Measurements from ENCODE around the gene CASP12. TPM values are rescaled to one million over a fixed set of nuclear protein-coding genes. Genes with fewer than 3 reads are reported as not detected.

Gene CASP12
- total RNA-seq, 2 donors from 2014 or later: 1.5 to 2.0 TPM

DNA sequence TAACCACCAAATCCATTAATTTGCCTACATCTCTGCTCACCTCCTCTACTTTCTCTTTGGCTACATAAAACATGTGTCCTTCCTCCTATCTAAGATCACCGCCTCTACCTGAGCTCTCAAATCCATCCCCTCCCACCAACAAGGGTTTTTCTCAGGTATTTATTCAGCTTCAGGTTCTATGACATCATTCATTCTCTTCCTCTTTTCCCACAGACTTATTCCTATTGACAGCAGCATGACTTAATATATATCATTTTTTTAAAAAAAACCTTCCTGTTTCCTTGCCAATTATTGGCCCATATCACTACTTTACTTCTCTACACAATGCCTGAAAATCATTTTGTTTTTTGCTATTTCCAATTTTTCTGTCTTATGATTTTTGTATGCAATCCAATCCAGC, 4.4 kb downstream of the CASP12 start:
- no peak for DNase-seq (ENCODE audit: low spot score)
- intact Hi-C loops (cut with DNase I): no loop called here

DNA sequence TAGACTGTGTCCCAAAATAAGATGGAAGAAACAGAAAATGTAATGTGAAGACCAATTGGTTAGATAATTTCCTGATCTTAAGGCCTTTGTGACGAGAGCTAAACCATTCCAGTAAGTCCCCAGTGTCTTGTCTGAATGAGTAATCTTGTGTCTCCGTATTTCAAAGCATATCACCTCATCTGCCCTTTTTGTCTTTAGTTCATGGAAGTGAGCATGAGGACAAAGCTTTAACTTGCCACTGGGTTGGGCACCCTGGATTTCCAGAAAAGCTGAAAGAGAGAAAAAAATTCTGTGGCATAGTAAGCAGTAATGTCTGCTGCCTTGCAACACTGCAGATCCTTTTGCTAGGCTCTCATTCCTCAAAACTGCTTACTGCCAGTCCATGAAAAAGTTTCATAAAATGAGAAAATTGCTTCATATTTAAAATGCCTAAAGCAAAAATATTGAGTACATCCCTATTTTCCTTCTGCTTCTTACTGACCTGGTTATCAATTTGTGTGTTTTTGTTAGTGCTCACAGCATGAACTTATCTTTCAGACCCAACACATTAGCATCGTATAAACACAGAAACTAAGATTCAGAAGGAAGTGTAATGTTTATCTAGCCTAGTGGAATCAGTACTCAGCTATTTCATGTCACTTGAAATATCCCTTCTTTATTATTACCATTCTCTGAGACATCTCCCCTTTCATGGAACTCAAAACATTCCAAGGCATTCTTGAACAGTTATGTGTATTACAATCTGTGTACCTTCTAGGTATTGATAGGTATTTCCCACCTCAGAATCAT, 5.3 kb downstream of the CASP12 start:
- intact Hi-C loops (cut with DNase I): no loop called here

GRCh38 chr11:104891135-104891534, 7.1 kb downstream of the CASP12 start:
- intact Hi-C loops (cut with DNase I): no loop called here

More for the DNA sequence above, 5.3 kb downstream of the CASP12 start:
- DNase-seq (ENCODE audit: low spot score): no peak

DNA sequence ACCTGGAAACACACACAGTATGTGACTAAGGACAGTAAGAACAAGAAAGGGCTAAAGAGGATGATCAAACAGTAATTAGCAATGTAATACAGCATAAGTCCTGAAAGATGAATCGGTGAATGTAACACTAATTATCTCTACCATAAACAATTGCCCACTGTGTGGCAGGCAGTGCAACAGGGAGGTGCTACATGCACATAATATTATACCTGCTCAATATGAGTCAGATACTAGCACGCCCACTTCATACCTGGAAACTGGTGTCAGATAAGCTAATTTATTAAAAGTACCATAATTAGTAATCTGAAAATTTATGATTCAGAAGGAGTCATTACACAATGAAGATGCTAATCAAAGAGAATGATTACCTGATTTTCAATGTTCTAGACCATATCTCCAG, 14.9 kb downstream of the CASP12 start:
- intact Hi-C loops (cut with DNase I): loop anchor here in 1 of 2 donors (2.0 kb wide), 1 partner anchor 31 kb away; no protein-coding TSS in a partner anchor

More at GRCh38 chr11:104891135-104891534, 7.1 kb downstream of the CASP12 start:
- no peak for DNase-seq (ENCODE audit: low spot score)

DNA sequence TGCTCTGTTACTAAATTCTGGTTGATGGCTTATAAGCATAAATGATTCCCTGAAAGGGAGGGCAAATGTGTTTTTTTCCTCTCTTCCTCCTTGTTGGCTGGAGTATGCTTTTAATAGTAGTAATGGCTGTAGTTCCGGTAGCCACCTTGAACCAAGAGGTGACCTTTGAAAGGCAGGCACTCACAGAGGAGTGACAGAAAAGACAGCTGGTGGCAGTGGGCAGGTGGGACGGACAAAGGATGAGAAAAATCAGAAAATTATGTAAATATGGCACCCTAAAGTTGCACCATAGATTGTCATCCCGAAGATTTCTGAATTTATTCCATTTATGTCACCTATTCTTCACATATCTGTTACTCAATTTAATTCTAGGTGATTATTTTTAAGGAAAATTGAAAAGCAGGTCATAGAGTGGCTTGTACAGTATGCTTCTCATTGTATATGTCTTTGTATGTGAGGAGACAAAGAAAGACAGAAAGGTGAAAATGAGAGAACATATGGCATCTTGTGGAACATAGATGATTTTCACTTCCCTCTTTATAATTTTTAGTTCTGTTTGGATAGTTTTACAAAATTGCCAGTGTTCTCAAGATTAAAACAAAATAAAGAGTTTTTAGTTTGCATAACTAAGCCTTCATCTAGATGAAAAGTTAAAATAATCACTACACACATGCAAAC, 17.0 kb downstream of the CASP12 start:
- intact Hi-C loops (cut with DNase I): no loop called here
- no peak for DNase-seq (ENCODE audit: low spot score)

More for the DNA sequence above, 14.9 kb downstream of the CASP12 start:
- DNase-seq (ENCODE audit: low spot score): no peak

- DNase-seq (ENCODE audit: low spot score): no peak
- intact Hi-C loops (cut with DNase I): no loop called here
These were observed 18.6 kb downstream of the CASP12 start for GRCh38 chr11:104879514-104880190.

DNA sequence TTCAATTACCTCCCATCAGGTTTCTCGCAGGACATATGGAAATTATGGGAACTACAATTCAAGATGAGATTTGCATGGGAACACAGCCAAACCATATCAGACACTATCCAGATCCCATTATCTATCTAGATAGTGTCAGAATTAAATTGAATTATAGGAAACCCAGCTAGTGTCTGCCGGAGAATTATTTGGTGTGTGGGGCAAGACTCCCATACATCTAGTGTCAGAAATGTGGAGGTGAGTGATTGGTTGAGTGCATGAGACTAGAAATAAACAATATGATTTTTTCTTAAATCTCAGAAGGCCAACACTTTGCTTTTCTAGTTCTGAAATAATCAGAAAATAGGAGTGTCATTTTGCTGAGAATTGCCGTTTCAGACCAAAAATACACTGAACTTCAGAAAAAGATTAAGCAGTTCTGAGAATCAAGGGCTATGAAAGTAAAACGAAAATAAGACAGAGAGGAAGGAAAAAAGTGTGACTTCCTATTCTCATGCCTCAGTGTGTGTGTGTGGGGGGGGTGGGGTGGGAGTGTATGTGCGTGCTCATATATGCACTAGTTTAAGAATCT, 21.3 kb downstream of the CASP12 start:
- intact Hi-C loops (cut with DNase I): no loop called here
- DNase-seq (ENCODE audit: low spot score): no peak

GRCh38 chr11:104876324-104876723, 21.9 kb downstream of the CASP12 start:
- no peak for DNase-seq (ENCODE audit: low spot score)
- intact Hi-C loops (cut with DNase I): no loop called here

GRCh38 chr11:104873252-104873651, 25.0 kb downstream of the CASP12 start:
- intact Hi-C loops (cut with DNase I): no loop called here
- no peak for DNase-seq (ENCODE audit: low spot score)

- no peak for DNase-seq (ENCODE audit: low spot score)
- intact Hi-C loops (cut with DNase I): no loop called here
These were observed 25.9 kb downstream of the CASP12 start for GRCh38 chr11:104872393-104872792.

DNA sequence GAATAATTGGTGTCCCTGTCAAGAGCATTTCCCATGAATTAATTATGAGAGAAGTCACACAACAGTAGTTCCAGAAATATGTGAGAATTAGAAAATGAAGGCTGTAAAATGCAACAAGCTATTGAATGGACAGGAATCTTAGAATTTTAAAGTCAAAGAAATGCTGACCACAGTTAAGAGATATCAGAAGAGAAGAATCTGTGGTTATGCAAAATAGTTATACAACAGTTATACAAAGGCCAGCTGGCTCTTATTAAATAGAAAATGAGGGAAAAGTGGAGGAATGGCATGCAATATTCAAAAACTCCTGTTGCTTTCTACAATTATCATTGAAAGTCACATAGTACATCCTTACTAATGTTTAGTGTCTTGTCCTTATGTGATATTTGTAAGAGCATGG, 27.4 kb downstream of the CASP12 start:
- intact Hi-C loops (cut with DNase I): no loop called here

GRCh38 chr11:104866815-104867214, 31.4 kb downstream of the CASP12 start:
- intact Hi-C loops (cut with DNase I): no loop called here
- DNase-seq (ENCODE audit: low spot score): no peak

More for the DNA sequence above, 27.4 kb downstream of the CASP12 start:
- DNase-seq (ENCODE audit: low spot score): no peak

- DNase-seq (ENCODE audit: low spot score): no peak
- intact Hi-C loops (cut with DNase I): no loop called here
These were observed 39.1 kb downstream of the CASP12 start for GRCh38 chr11:104858882-104859775.

- intact Hi-C loops (cut with DNase I): no loop called here
- no peak for DNase-seq (ENCODE audit: low spot score)
These were observed 41.7 kb downstream of the CASP12 start for GRCh38 chr11:104856607-104857006.

DNA sequence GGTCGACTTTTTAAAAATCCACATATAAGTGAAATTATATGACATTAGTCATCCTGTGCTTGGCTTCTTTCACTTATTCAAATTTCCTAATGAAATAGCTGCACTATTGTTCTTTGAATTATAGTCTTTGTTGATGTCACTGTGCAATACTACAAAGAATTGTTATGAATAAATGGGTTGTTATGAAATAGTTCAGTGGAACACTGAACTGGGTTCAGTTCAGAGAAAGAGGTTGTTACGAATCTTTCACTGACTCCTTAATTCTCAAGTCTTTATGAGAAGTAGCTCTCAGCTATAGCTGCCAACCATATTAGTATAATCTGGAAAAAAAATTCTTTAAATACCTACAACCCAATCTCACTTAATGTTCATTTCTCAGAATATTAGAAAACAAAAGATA, 42.3 kb downstream of the CASP12 start:
- intact Hi-C loops (cut with DNase I): no loop called here
- no peak for DNase-seq (ENCODE audit: low spot score)

- intact Hi-C loops (cut with DNase I): loop anchor here in 1 of 2 donors (2.0 kb wide), 1 partner anchor 30 kb away; no protein-coding TSS in a partner anchor
- no peak for DNase-seq (ENCODE audit: low spot score)
These were observed 45.0 kb downstream of the CASP12 start for GRCh38 chr11:104853276-104853675.

GRCh38 chr11:104852811-104853210, 45.4 kb downstream of the CASP12 start:
- no peak for DNase-seq (ENCODE audit: low spot score)
- intact Hi-C loops (cut with DNase I): loop anchor here in 1 of 2 donors (2.0 kb wide), 1 partner anchor 30 kb away; no protein-coding TSS in a partner anchor

- intact Hi-C loops (cut with DNase I): no loop called here
These were observed 52.0 kb downstream of the CASP12 start for GRCh38 chr11:104846216-104846615.

GRCh38 chr11:104844451-104844850, 53.8 kb downstream of the CASP12 start:
- intact Hi-C loops (cut with DNase I): no loop called here
- DNase-seq (ENCODE audit: low spot score): no peak

More at GRCh38 chr11:104846216-104846615, 52.0 kb downstream of the CASP12 start:
- DNase-seq (ENCODE audit: low spot score): no peak
